Liver (tissue), 9 donors: ENCODE results near the gene GCNT2. TPM values are rescaled to one million over a fixed set of nuclear protein-coding genes. Genes with fewer than 3 reads are reported as not detected.

Experiments
- DNase-seq: peaks from one replicate; pipeline ENCODE4 v3.0.0-alpha.2; 2017; ENCODE audit warnings: low spot score
- H3K27ac ChIP-seq, 2 donors: one replicate each; pipeline ENCODE4 v1.7.0; 2013; ENCODE audit warnings: inconsistent platforms in 2 of 2, low read length in 2 of 2, control low read depth in 1 of 2, low read depth in 1 of 2, mild to moderate bottlenecking in 1 of 2
- H3K27me3 ChIP-seq, 4 donors: one replicate each; pipeline versions ENCODE4 v1.6.1 to v1.7.0; 2013; ENCODE audit warnings: low read length in 3 of 4, inconsistent platforms in 1 of 4, mild to moderate bottlenecking in 1 of 4, moderate library complexity in 1 of 4; ENCODE audit not compliant: control insufficient read depth in 4 of 4, insufficient read depth in 4 of 4
- H3K36me3 ChIP-seq, 4 donors: one replicate each; pipeline versions ENCODE4 v1.6.1 to v1.7.0; 2013; ENCODE audit warnings: low read length in 3 of 4, mild to moderate bottlenecking in 3 of 4, low read depth in 1 of 4, moderate library complexity in 1 of 4; ENCODE audit not compliant: control insufficient read depth in 4 of 4, insufficient read depth in 3 of 4
- H3K4me1 ChIP-seq, 4 donors: one replicate each; pipeline versions ENCODE4 v1.6.1 to v1.7.0; 2013; ENCODE audit warnings: low read length in 3 of 4, mild to moderate bottlenecking in 3 of 4, moderate library complexity in 1 of 4; ENCODE audit not compliant: control insufficient read depth in 4 of 4, insufficient read depth in 4 of 4
- H3K4me3 ChIP-seq, 3 donors: one replicate each; pipeline versions ENCODE4 v1.6.1 to v1.7.0; 2013; ENCODE audit warnings: low read length in 3 of 3, control low read depth in 1 of 3, low read depth in 1 of 3, mild to moderate bottlenecking in 1 of 3
- H3K9ac ChIP-seq, 2 donors: one replicate each; pipeline ENCODE4 v1.7.0; 2013; ENCODE audit warnings: low read length in 2 of 2, mild to moderate bottlenecking in 2 of 2, moderate library complexity in 2 of 2, control low read depth in 1 of 2, low read depth in 1 of 2
- H3K9me3 ChIP-seq, 4 donors: one replicate each; pipeline versions ENCODE4 v1.6.1 to v1.7.0; 2013; ENCODE audit warnings: low read length in 3 of 4; ENCODE audit not compliant: control insufficient read depth in 4 of 4
- ATF3 ChIP-seq: IDR thresholded peaks from 2 replicates; pipeline ENCODE4 v1.6.1; 2016; ENCODE audit warnings: antibody characterized with exemption
- CTCF ChIP-seq: fragments of 150-350 bp; IDR thresholded peaks from 2 replicates; pipeline ENCODE4 v1.5.1; 2017; ENCODE audit warnings: improper control_type of control experiment, low read depth, low read length; ENCODE audit not compliant: missing input control
- EGR1 ChIP-seq, 2 donors: IDR thresholded peaks; 2 replicates each; pipeline ENCODE4 v1.6.1; 2016 to 2018; ENCODE audit warnings: antibody characterized with exemption in 2 of 2, low read depth in 2 of 2
- FOXA1 ChIP-seq: IDR thresholded peaks from 2 replicates; pipeline ENCODE4 v1.6.1; 2016; ENCODE audit warnings: antibody characterized with exemption
- FOXA2 ChIP-seq: IDR thresholded peaks from 2 replicates; pipeline ENCODE4 v1.6.1; 2016; ENCODE audit warnings: antibody characterized with exemption
- GABPA ChIP-seq, 2 donors: IDR thresholded peaks in 1 of 2; conservative IDR thresholded peaks in 1 of 2; 2 replicates each; pipeline ENCODE4 v1.6.1; 2016; ENCODE audit warnings: antibody characterized with exemption in 2 of 2, mild to moderate bottlenecking in 1 of 2, moderate library complexity in 1 of 2
- HNF4A ChIP-seq, 2 donors: conservative IDR thresholded peaks; 2 replicates each; pipeline ENCODE4 v1.6.1; 2016; ENCODE audit warnings: antibody characterized with exemption in 2 of 2, mild to moderate bottlenecking in 2 of 2
- HNF4G ChIP-seq: IDR thresholded peaks from 2 replicates; pipeline ENCODE4 v1.6.1; 2016; ENCODE audit warnings: antibody characterized with exemption
- JUND ChIP-seq, 2 donors: IDR thresholded peaks; 2 replicates each; pipeline ENCODE4 v1.6.1; 2016; ENCODE audit warnings: antibody characterized with exemption in 2 of 2
- MAX ChIP-seq: IDR thresholded peaks from 2 replicates; pipeline ENCODE4 v1.6.1; 2016; ENCODE audit warnings: antibody characterized with exemption
- NR2F2 ChIP-seq: IDR thresholded peaks from 2 replicates; pipeline ENCODE4 v1.6.1; 2016; ENCODE audit warnings: antibody characterized with exemption
- RAD21 ChIP-seq, 2 donors: IDR thresholded peaks; 2 replicates each; pipeline ENCODE4 v1.6.1; 2016; ENCODE audit warnings: antibody characterized with exemption in 2 of 2, mild to moderate bottlenecking in 2 of 2
- REST ChIP-seq: IDR thresholded peaks from 2 replicates; pipeline ENCODE4 v1.6.1; 2016; ENCODE audit warnings: antibody characterized with exemption, mild to moderate bottlenecking
- RXRA ChIP-seq, 2 donors: IDR thresholded peaks; 2 replicates each; pipeline ENCODE4 v1.6.1; 2017 to 2018; ENCODE audit warnings: antibody characterized with exemption in 2 of 2, mild to moderate bottlenecking in 1 of 2
- SP1 ChIP-seq: IDR thresholded peaks from 2 replicates; pipeline ENCODE4 v1.6.1; 2018; ENCODE audit warnings: antibody characterized with exemption, mild to moderate bottlenecking
- TAF1 ChIP-seq: conservative IDR thresholded peaks from 2 replicates; pipeline ENCODE4 v1.6.1; 2016; ENCODE audit warnings: antibody characterized with exemption, mild to moderate bottlenecking
- YY1 ChIP-seq: IDR thresholded peaks from 2 replicates; pipeline ENCODE4 v1.6.1; 2016; ENCODE audit warnings: antibody characterized with exemption, mild to moderate bottlenecking
- ZBTB33 ChIP-seq: IDR thresholded peaks from 2 replicates; pipeline ENCODE4 v1.6.1; 2016; ENCODE audit warnings: antibody characterized with exemption
- WGBS: extraction: QIAGEN DNeasy Blood & Tissue Kit; methylation state at CpG from one replicate; pipeline ENCODE4 v1.1.7; 2013; 5-methylcytosine and 5-hydroxymethylcytosine counted together
- polyA plus RNA-seq, 2 donors: library from polyadenylated mRNA; stranded (reverse) in 1 of 2; unstranded in 1 of 2; fragments of 200-250 nt in 1 of 2; fragments of >200 nt in 1 of 2; fragmentation: Nextera tagmentation in 1 of 2; extraction: Ambion mirVana in 1 of 2; gene quantifications; one replicate each; pipeline versions ENCODE4 v1.2.1 to v1.2.3, GENCODE V29; 2013 to 2015
- total RNA-seq, 2 donors: library from RNA; depleted of rRNA; stranded (reverse); fragments of >200 nt; gene quantifications; one replicate each; pipeline ENCODE4 v1.2.3, GENCODE V29; 2014
- donor health status: healthy.
- donor health status: healthy.
- donor health status: healthy.
- donor health status: healthy.
- donor health status: healthy.

GCNT2 gene
- total and polyA plus RNA-seq, 4 donors = 2.8 to 16.7 (median 4.2) TPM

GRCh38 chr6:10532392-10532791 lies 11.2 kb downstream of the GCNT2 start:
- H3K4me3 ChIP-seq = no peak overlapping the region
- no peak overlapping the region for H3K27ac ChIP-seq
- H3K4me1 ChIP-seq = peaks cover 1 to 39% (median 18%) of the 10 kb centered on the region in 4 donors
- no peak overlapping the region for H3K9ac ChIP-seq
- 94% methylated on average over 8 of the region's 8 CpGs for WGBS
- no peaks in the 10 kb centered on the region for H3K36me3 ChIP-seq
- no peaks in the 10 kb centered on the region for H3K27me3 ChIP-seq
- no peak for DNase-seq
- no peaks in the 10 kb centered on the region for H3K9me3 ChIP-seq
- TF ChIP-seq YY1 (no peak), RAD21 (IDR thresholded peaks at IDR 0.05) (no peak), ATF3 (no peak), MAX (no peak), TAF1 (no peak), HNF4A (conservative IDR thresholded peaks at IDR 0.05) (no peak), GABPA (IDR thresholded peaks at IDR 0.05 in 1 of 2, conservative IDR thresholded peaks at IDR 0.05 in 1 of 2) (no peak), CTCF (no peak), SP1 (no peak), JUND (IDR thresholded peaks at IDR 0.05) (no peak), FOXA2 (no peak), FOXA1 (no peak), ZBTB33 (no peak), REST (no peak), EGR1 (IDR thresholded peaks at IDR 0.05; ENCODE audit: low read depth in 2 of 2) (no peak)

- TF ChIP-seq RXRA (IDR thresholded peaks at IDR 0.05) = no peak
- TF ChIP-seq YY1 = no peak
- no peak for TF ChIP-seq NR2F2
- no peak for TF ChIP-seq GABPA (IDR thresholded peaks at IDR 0.05 in 1 of 2, conservative IDR thresholded peaks at IDR 0.05 in 1 of 2)
- no peak for TF ChIP-seq HNF4A (conservative IDR thresholded peaks at IDR 0.05)
- no peak for TF ChIP-seq ATF3
- TF ChIP-seq JUND (IDR thresholded peaks at IDR 0.05) = no peak
- no peak for TF ChIP-seq FOXA1
- TF ChIP-seq HNF4G = no peak
- TF ChIP-seq TAF1 = no peak
- TF ChIP-seq REST = no peak
- no peak overlapping the region for H3K9ac ChIP-seq
- no peaks in the 10 kb centered on the region for H3K27me3 ChIP-seq
- H3K4me1 ChIP-seq = peaks cover 1 to 29% (median 13%) of the 10 kb centered on the region in 4 donors
- no peak overlapping the region for H3K4me3 ChIP-seq
- WGBS = 84% methylated on average over 4 of the region's 4 CpGs
- no peak for DNase-seq
- no peaks in the 10 kb centered on the region for H3K9me3 ChIP-seq
- no peaks in the 10 kb centered on the region for H3K36me3 ChIP-seq
- H3K27ac ChIP-seq = no peak overlapping the region
Measured at GRCh38 chr6:10534419-10534762, 13.2 kb downstream of the GCNT2 start.
